ENCODE data around the gene OCA2.
A peak's percentile ranks its signal among the peaks of the same experiment; 100 is the strongest.

OCA2 gene

DNA sequence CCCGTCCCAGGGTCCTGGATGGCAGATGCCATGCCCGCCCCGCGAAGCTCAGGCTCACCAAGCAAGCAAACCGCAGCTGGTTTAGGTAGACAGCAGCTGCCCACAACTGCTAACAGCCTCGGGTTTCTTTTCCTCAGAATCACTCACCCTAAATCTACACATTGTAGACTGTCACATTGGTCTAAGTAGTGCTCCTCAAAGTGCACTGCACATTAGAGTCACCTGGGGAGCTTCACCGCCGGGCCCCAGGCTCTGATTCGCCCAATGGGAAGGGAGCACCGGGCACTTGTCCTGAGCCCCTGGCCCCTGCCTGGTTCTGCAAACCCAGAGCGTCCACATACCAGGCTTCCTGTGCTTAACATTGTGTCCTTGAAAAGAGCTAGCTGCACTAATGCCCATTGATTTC lies 752 bp downstream of the OCA2 start:
- H3K4me1 ChIP-seq (ENCODE audit: low read length) = no peaks in the 10 kb centered on the region
- H3K4me2 ChIP-seq (ENCODE audit: low read length) = no peak overlapping the region
- no peak overlapping the region for H2AFZ ChIP-seq (ENCODE audit: low read depth, low read length)
- H3K36me3 ChIP-seq (replicated peaks; ENCODE audit: low read depth, low read length) = no peaks in the 10 kb centered on the region
- H3K9me3 ChIP-seq (ENCODE audit: insufficient read depth, low read length) = no peaks in the 10 kb centered on the region
- H3K4me3 ChIP-seq (ENCODE audit: low read length) = no peak overlapping the region
- H4K20me1 ChIP-seq (ENCODE audit: insufficient read depth, low read length) = no peaks in the 10 kb centered on the region
- no peak overlapping the region for H3K27ac ChIP-seq (ENCODE audit: low read length)
- no peak overlapping the region for H3K9ac ChIP-seq (ENCODE audit: low read length)
- H3K27me3 ChIP-seq (ENCODE audit: low read depth, low read length) = no peaks in the 10 kb centered on the region
- no peaks in the 10 kb centered on the region for H3K79me2 ChIP-seq (ENCODE audit: low read length)
- TF ChIP-seq EZH2phosphoT487 (IDR thresholded peaks at IDR 0.05; ENCODE audit: low read depth) = no peak
- TF ChIP-seq, protein P1, sequence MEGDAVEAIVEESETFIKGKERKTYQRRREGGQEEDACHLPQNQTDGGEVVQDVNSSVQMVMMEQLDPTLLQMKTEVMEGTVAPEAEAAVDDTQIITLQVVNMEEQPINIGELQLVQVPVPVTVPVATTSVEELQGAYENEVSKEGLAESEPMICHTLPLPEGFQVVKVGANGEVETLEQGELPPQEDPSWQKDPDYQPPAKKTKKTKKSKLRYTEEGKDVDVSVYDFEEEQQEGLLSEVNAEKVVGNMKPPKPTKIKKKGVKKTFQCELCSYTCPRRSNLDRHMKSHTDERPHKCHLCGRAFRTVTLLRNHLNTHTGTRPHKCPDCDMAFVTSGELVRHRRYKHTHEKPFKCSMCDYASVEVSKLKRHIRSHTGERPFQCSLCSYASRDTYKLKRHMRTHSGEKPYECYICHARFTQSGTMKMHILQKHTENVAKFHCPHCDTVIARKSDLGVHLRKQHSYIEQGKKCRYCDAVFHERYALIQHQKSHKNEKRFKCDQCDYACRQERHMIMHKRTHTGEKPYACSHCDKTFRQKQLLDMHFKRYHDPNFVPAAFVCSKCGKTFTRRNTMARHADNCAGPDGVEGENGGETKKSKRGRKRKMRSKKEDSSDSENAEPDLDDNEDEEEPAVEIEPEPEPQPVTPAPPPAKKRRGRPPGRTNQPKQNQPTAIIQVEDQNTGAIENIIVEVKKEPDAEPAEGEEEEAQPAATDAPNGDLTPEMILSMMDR (IDR thresholded peaks at IDR 0.05; ENCODE audit: low read depth, low read length) = no peak

- Histone ChIP-seq H3K27ac (ENCODE audit: low read length) (no peak overlapping the region), H4K20me1 (ENCODE audit: insufficient read depth, low read length) (no peaks in the 10 kb centered on the region), H3K9me3 (ENCODE audit: insufficient read depth, low read length) (no peaks in the 10 kb centered on the region), H3K4me3 (ENCODE audit: low read length) (no peak overlapping the region), H3K9ac (ENCODE audit: low read length) (no peak overlapping the region), H3K79me2 (ENCODE audit: low read length) (no peaks in the 10 kb centered on the region), H3K4me2 (ENCODE audit: low read length) (no peak overlapping the region), H3K36me3 (replicated peaks; ENCODE audit: low read depth, low read length) (no peaks in the 10 kb centered on the region), H3K27me3 (ENCODE audit: low read depth, low read length) (no peaks in the 10 kb centered on the region), H3K4me1 (ENCODE audit: low read length) (no peaks in the 10 kb centered on the region), H2AFZ (ENCODE audit: low read depth, low read length) (no peak overlapping the region)
- no peak for TF ChIP-seq EZH2phosphoT487 (IDR thresholded peaks at IDR 0.05; ENCODE audit: low read depth)
- TF ChIP-seq, protein P1 (IDR thresholded peaks at IDR 0.05; ENCODE audit: low read depth, low read length) = no peak
Observed at GRCh38 chr15:28097656-28098359, 1.3 kb downstream of the OCA2 start.

GRCh38 chr15:28096670-28097431 lies 2.3 kb downstream of the OCA2 start:
- H4K20me1 ChIP-seq (ENCODE audit: insufficient read depth, low read length) = no peaks in the 10 kb centered on the region
- H3K79me2 ChIP-seq (ENCODE audit: low read length) = no peaks in the 10 kb centered on the region
- H3K27ac ChIP-seq (ENCODE audit: low read length) = no peak overlapping the region
- TF ChIP-seq EZH2phosphoT487 (IDR thresholded peaks at IDR 0.05; ENCODE audit: low read depth) = no peak
- H3K9ac ChIP-seq (ENCODE audit: low read length) = no peak overlapping the region
- H2AFZ ChIP-seq (ENCODE audit: low read depth, low read length) = no peak overlapping the region
- H3K27me3 ChIP-seq (ENCODE audit: low read depth, low read length) = no peaks in the 10 kb centered on the region
- H3K36me3 ChIP-seq (replicated peaks; ENCODE audit: low read depth, low read length) = no peaks in the 10 kb centered on the region
- H3K4me3 ChIP-seq (ENCODE audit: low read length) = no peak overlapping the region
- H3K4me1 ChIP-seq (ENCODE audit: low read length) = no peaks in the 10 kb centered on the region
- H3K4me2 ChIP-seq (ENCODE audit: low read length) = no peak overlapping the region
- no peaks in the 10 kb centered on the region for H3K9me3 ChIP-seq (ENCODE audit: insufficient read depth, low read length)

- H3K9ac ChIP-seq (ENCODE audit: low read length) = no peak overlapping the region
- no peak overlapping the region for H2AFZ ChIP-seq (ENCODE audit: low read depth, low read length)
- no peaks in the 10 kb centered on the region for H3K27me3 ChIP-seq (ENCODE audit: low read depth, low read length)
- TF ChIP-seq, protein P1 (IDR thresholded peaks at IDR 0.05; ENCODE audit: low read depth, low read length) = no peak
- TF ChIP-seq EZH2phosphoT487 (IDR thresholded peaks at IDR 0.05; ENCODE audit: low read depth) = no peak
- no peaks in the 10 kb centered on the region for H3K36me3 ChIP-seq (replicated peaks; ENCODE audit: low read depth, low read length)
- H3K4me1 ChIP-seq (ENCODE audit: low read length) = no peaks in the 10 kb centered on the region
- H3K9me3 ChIP-seq (ENCODE audit: insufficient read depth, low read length) = no peaks in the 10 kb centered on the region
- no peaks in the 10 kb centered on the region for H4K20me1 ChIP-seq (ENCODE audit: insufficient read depth, low read length)
- H3K79me2 ChIP-seq (ENCODE audit: low read length) = no peaks in the 10 kb centered on the region
- no peak overlapping the region for H3K4me2 ChIP-seq (ENCODE audit: low read length)
- no peak overlapping the region for H3K27ac ChIP-seq (ENCODE audit: low read length)
- peak overlapping the region; percentile 71 for H3K4me3 ChIP-seq (ENCODE audit: low read length)
Observed at GRCh38 chr15:28096411-28096669, 2.8 kb downstream of the OCA2 start.
